PC-9 (cell line): Measurements from ENCODE around the gene EPHA4.

Experiments
- CTCF ChIP-seq: fragments of 200-600 bp; sonication (generic); conservative IDR thresholded peaks from 2 replicates; pipeline ENCODE4 v1.6.1; 2017; ENCODE audit warnings: mixed run types, antibody characterized with exemption, mild to moderate bottlenecking, moderate library complexity
- EZH2 ChIP-seq: fragments of 200-600 bp; sonication (generic); IDR thresholded peaks from 2 replicates; pipeline ENCODE4 v1.8.0; 2017; ENCODE audit warnings: antibody characterized with exemption, low read depth

GRCh38 chr2:221399183-221399582, 172.9 kb downstream of the EPHA4 start:
- no peak for TF ChIP-seq CTCF
- no peak for TF ChIP-seq EZH2
